NCI-H1694 treated with DMSO at 0.1 percent for 48 hours (cell line): Measurements from ENCODE around the gene PLD5.
"Not testable (repeated sequence)": the region's sequence is repeated elsewhere in the genome, so short reads cannot be mapped to it uniquely, and the experiment has no call there.

Source experiments
- DNase-seq: peaks from one replicate; lab custom pipeline; 2025; lab: John Stamatoyannopoulos, UW

Gene PLD5

GRCh38 chr1:242162140-242162539 lies 362.4 kb downstream of the PLD5 start:
- no peak for DNase-seq

GRCh38 chr1:242147096-242147976 lies 377.2 kb downstream of the PLD5 start:
- no peak for DNase-seq

GRCh38 chr1:242146652-242147051 lies 377.8 kb downstream of the PLD5 start:
- no peak for DNase-seq

GRCh38 chr1:242140836-242141235 lies 383.7 kb downstream of the PLD5 start:
- no peak for DNase-seq

GRCh38 chr1:242139986-242140385 lies 384.5 kb downstream of the PLD5 start:
- DNase-seq = no peak

GRCh38 chr1:242139442-242139841 lies 385.1 kb downstream of the PLD5 start:
- no peak for DNase-seq

- DNase-seq = no peak
These were observed 390.7 kb downstream of the PLD5 start for GRCh38 chr1:242133796-242134195.

- DNase-seq = no peak
These were observed 391.1 kb downstream of the PLD5 start for GRCh38 chr1:242133351-242133750.

GRCh38 chr1:242132121-242132817 lies 392.2 kb downstream of the PLD5 start:
- DNase-seq = no peak

GRCh38 chr1:242128951-242129502 lies 395.5 kb downstream of the PLD5 start:
- DNase-seq = peak; percentile 33

GRCh38 chr1:242120432-242120831 lies 404.1 kb downstream of the PLD5 start:
- no peak for DNase-seq

GRCh38 chr1:242100921-242101320 lies 423.6 kb downstream of the PLD5 start:
- DNase-seq = no peak

GRCh38 chr1:242097283-242097682 lies 427.2 kb downstream of the PLD5 start:
- not testable (repeated sequence) for DNase-seq

- DNase-seq = no peak
These were observed 431.4 kb downstream of the PLD5 start for GRCh38 chr1:242093116-242093515.

GRCh38 chr1:242089911-242090310 lies 434.6 kb downstream of the PLD5 start:
- no peak for DNase-seq

- no peak for DNase-seq
These were observed 435.6 kb downstream of the PLD5 start for GRCh38 chr1:242088875-242089274.

GRCh38 chr1:242086706-242087105 lies 437.8 kb downstream of the PLD5 start:
- no peak for DNase-seq

- DNase-seq = no peak
These were observed 438.4 kb downstream of the PLD5 start for GRCh38 chr1:242086093-242086492.

- no peak for DNase-seq
These were observed 440.8 kb downstream of the PLD5 start for GRCh38 chr1:242083742-242084141.

- DNase-seq = no peak
These were observed 443.1 kb downstream of the PLD5 start for GRCh38 chr1:242081446-242081845.

GRCh38 chr1:242065813-242066212 lies 458.7 kb downstream of the PLD5 start:
- DNase-seq = no peak

GRCh38 chr1:242062271-242062670 lies 462.2 kb downstream of the PLD5 start:
- no peak for DNase-seq

GRCh38 chr1:242059976-242060375 lies 464.5 kb downstream of the PLD5 start:
- no peak for DNase-seq
